PC-9 (cell line): ENCODE measurements around the gene DEPDC4.

Experiments
- CTCF ChIP-seq: fragments of 200-600 bp; sonication (generic); conservative IDR thresholded peaks from 2 replicates; pipeline ENCODE4 v1.6.1; 2017; ENCODE audit warnings: mixed run types, antibody characterized with exemption, mild to moderate bottlenecking, moderate library complexity
- EZH2 ChIP-seq: fragments of 200-600 bp; sonication (generic); IDR thresholded peaks from 2 replicates; pipeline ENCODE4 v1.8.0; 2017; ENCODE audit warnings: antibody characterized with exemption, low read depth

- no peak for TF ChIP-seq CTCF
- no peak for TF ChIP-seq EZH2
Measured at GRCh38 chr12:100253437-100253836, 13.4 kb downstream of the DEPDC4 start.
